Panc1 (cell line): ENCODE results near the gene KIRREL3.

Experiments used
- CTCF ChIP-seq: fragments of 450-650 bp; IDR thresholded peaks from 2 replicates; pipeline ENCODE4 v1.5.1; 2017; ENCODE audit warnings: mild to moderate bottlenecking
- POLR2AphosphoS5 ChIP-seq: IDR thresholded peaks from 2 replicates; pipeline ENCODE4 v1.6.1; 2012; ENCODE audit warnings: mild to moderate bottlenecking, low read depth, low read length, moderate library complexity
- REST ChIP-seq, 2 experiments: IDR thresholded peaks; 2 replicates each; pipeline ENCODE4 v1.6.1; 2011 to 2012; ENCODE audit warnings: low read depth in 2 of 2, control low read depth in 1 of 2, low read length in 1 of 2, mild to moderate bottlenecking in 1 of 2, moderate library complexity in 1 of 2; ENCODE audit not compliant: insufficient read depth in 1 of 2

- TF ChIP-seq CTCF (no peak), POLR2AphosphoS5 (no peak), REST (IDR thresholded peaks at IDR 0.05; ENCODE audit: insufficient read depth in 1 of 2, low read depth in 2 of 2, low read length in 1 of 2) (no peak)
Observed at GRCh38 chr11:126978165-126978564, 22.4 kb downstream of the KIRREL3 start.
